ENCODE measurements around the gene TPT1. TPM values are rescaled to one million over a fixed set of nuclear protein-coding genes. Genes with fewer than 3 reads are reported as not detected.
"Not testable (repeated sequence)": the region's sequence is repeated elsewhere in the genome, so short reads cannot be mapped to it uniquely, and the experiment has no call there.

TPT1 gene
- total and polyA plus RNA-seq, 2 of the 13 experiments (the other 11 are each of a cell fraction or from before 2014, with no cell fraction given): 2,953 to 3,594 TPM

DNA sequence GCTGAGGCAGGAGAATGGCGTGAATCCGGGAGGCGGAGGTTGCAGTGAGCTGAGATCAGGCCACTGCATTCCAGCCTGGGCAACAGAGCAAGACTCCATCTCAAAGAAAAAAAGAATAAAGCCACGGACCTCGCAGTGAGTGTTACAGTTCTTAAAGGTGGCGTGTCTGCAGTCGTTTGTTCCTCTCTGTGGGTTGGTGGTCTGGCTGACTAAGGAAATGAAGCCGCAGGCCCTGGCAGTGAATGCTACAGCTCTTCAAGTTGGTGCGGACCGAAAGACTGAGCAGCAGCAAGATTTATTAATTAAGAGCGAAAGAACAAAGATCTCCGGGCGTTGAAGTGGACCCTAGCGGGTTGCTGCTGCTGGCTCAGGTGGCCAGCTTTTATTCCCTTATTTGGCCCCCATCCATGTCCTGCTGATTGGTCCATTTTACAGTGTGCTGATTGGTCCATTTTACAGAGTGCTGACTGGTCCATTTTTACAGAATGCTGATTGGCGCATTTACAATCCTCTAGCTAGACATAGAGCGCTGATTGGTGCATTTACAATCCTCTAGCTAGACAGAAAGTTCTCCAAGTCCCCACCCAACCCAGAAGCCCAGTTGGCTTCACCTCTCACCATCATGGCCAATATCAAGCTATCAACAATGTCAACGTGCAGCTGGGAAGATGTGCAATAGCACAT lies 46.1 kb upstream of the TPT1 start:
- ATAC-seq; H3K79me2 ChIP-seq (ENCODE audit: insufficient read depth, low read length); FAIRE-seq; H3K4me2 ChIP-seq (ENCODE audit: low read depth, low read length); H3K27ac ChIP-seq (ENCODE audit: extremely low read length, insufficient read depth, low read length); H3K27me3 ChIP-seq (ENCODE audit: control insufficient read depth in 1 of 2, insufficient read depth in 2 of 2, low read length in 2 of 2); DNase-seq (ENCODE audit: low spot score); H3K4me3 ChIP-seq (replicated peaks in 1 of 3; ENCODE audit: insufficient read depth in 1 of 3, low read depth in 2 of 3, low read length in 3 of 3); H3K9me3 ChIP-seq (ENCODE audit: low read length); in situ Hi-C loops (cut with HindIII; ENCODE audit: extremely low pct_ligation_motif_present, low pct_unique_long_range_greater_than_20kb); H2AFZ ChIP-seq (ENCODE audit: low read length); BruUV-seq (replicated peaks); intact Hi-C loops (cut with micrococcal nuclease; ENCODE audit: unreplicated experiment); CTCF ChIA-PET (ENCODE audit: low intra/inter-chr PET ratio, low total read pairs); H3K9ac ChIP-seq (ENCODE audit: insufficient read depth, low read depth, low read length); H4K20me1 ChIP-seq (ENCODE audit: insufficient read depth, low read length): not testable (repeated sequence)
- peak; percentile 56 to 77 for TF ChIP-seq MAFK (conservative IDR thresholded peaks at IDR 0.05 in 1 of 2, IDR thresholded peaks at IDR 0.05 in 1 of 2; ENCODE audit: low read length in 2 of 2)
- 0 out of 2 replicates have a peak, but pooled peaks have one; percentile 21 for TF ChIP-seq NFYB (CRISPR knock-in tag; IDR thresholded peaks at IDR 0.05)
- TF ChIP-seq MAFF (IDR thresholded peaks at IDR 0.05; ENCODE audit: low read depth, low read length): peak; percentile 72
- peaks cover 0 to 14% of the 10 kb centered on the region in 2 experiments; a peak in 1 of 5 replicates for H3K36me3 ChIP-seq (replicated peaks in 1 of 2; ENCODE audit: control insufficient read depth in 1 of 2, insufficient read depth in 2 of 2, low read length in 2 of 2)
- POLR2A ChIA-PET: interaction anchor here (2.6 kb wide), 1 partner anchor 46 kb away, joined by 6 read pairs; the partner anchor contains the start of gene TPT1
- H3K4me1 ChIP-seq (ENCODE audit: insufficient read depth, low read length): peaks cover 15% of the 10 kb centered on the region
- 91% methylated on average over 16 of the region's 17 CpGs for WGBS (ENCODE audit: low lambda C conversion rate)

GRCh38 chr13:45385907-45386553 lies 45.0 kb upstream of the TPT1 start:
- no peak overlapping the region for H3K4me2 ChIP-seq (ENCODE audit: low read depth, low read length)
- peak overlapping the region; percentile 62 for H3K27ac ChIP-seq (ENCODE audit: extremely low read length, insufficient read depth, low read length)
- no peak overlapping the region for H2AFZ ChIP-seq (ENCODE audit: low read length)
- H3K27me3 ChIP-seq (ENCODE audit: control insufficient read depth in 1 of 2, insufficient read depth in 2 of 2, low read length in 2 of 2): no peaks in the 10 kb centered on the region
- ATAC-seq (peak; percentile 53), DNase-seq (ENCODE audit: low spot score) (peak; percentile 32), FAIRE-seq (no peak)
- peaks cover 0 to 10% of the 10 kb centered on the region in 2 experiments; a peak in 1 of 5 replicates for H3K36me3 ChIP-seq (replicated peaks in 1 of 2; ENCODE audit: control insufficient read depth in 1 of 2, insufficient read depth in 2 of 2, low read length in 2 of 2)
- 81% methylated on average over 5 of the region's 5 CpGs for WGBS (ENCODE audit: low lambda C conversion rate)
- in situ Hi-C loops (cut with HindIII; ENCODE audit: extremely low pct_ligation_motif_present, low pct_unique_long_range_greater_than_20kb) (no loop called here), intact Hi-C loops (cut with micrococcal nuclease; ENCODE audit: unreplicated experiment) (no loop called here)
- ChIA-PET CTCF (ENCODE audit: low intra/inter-chr PET ratio, low total read pairs) (no interaction called here), POLR2A (interaction anchor here (2.6 kb wide), 1 partner anchor 45 kb away, joined by 6 read pairs; the partner anchor contains the start of gene TPT1)
- no peaks in the 10 kb centered on the region for H3K79me2 ChIP-seq (ENCODE audit: insufficient read depth, low read length)
- H3K4me1 ChIP-seq (ENCODE audit: insufficient read depth, low read length): peaks cover 15% of the 10 kb centered on the region
- H3K4me3 ChIP-seq (replicated peaks in 1 of 3; ENCODE audit: insufficient read depth in 1 of 3, low read depth in 2 of 3, low read length in 3 of 3): no peak overlapping the region
- BruUV-seq (replicated peaks): no TSS peak
- H3K9ac ChIP-seq (ENCODE audit: insufficient read depth, low read depth, low read length): no peak overlapping the region
- H4K20me1 ChIP-seq (ENCODE audit: insufficient read depth, low read length): no peaks in the 10 kb centered on the region
- no peaks in the 10 kb centered on the region for H3K9me3 ChIP-seq (ENCODE audit: low read length)
- TF ChIP-seq ZNF3 (CRISPR knock-in tag; IDR thresholded peaks at IDR 0.05): no peak
- TF ChIP-seq RNF2 (conservative IDR thresholded peaks at IDR 0.05; ENCODE audit: low read depth): no peak
- TF ChIP-seq HIVEP1 (CRISPR knock-in tag; IDR thresholded peaks at IDR 0.05): no peak
- TF ChIP-seq MAFK (conservative IDR thresholded peaks at IDR 0.05 in 1 of 2, IDR thresholded peaks at IDR 0.05 in 1 of 2; ENCODE audit: low read length in 2 of 2): no peak
- no peak for TF ChIP-seq THAP11 (CRISPR knock-in tag; IDR thresholded peaks at IDR 0.05)
- no peak for TF ChIP-seq CBX5 (CRISPR knock-in tag; IDR thresholded peaks at IDR 0.05; ENCODE audit: borderline replicate concordance)
- TF ChIP-seq ZNF558 (CRISPR knock-in tag; IDR thresholded peaks at IDR 0.05; ENCODE audit: borderline replicate concordance): no peak
- no peak for TF ChIP-seq ZNF891 (CRISPR knock-in tag; IDR thresholded peaks at IDR 0.05)
- TF ChIP-seq SIN3A (IDR thresholded peaks at IDR 0.05; ENCODE audit: borderline replicate concordance, low read depth, low read length): peak; percentile 32; the same call in 1 of the 2 replicates
- no peak for TF ChIP-seq KAT7 (CRISPR knock-in tag; IDR thresholded peaks at IDR 0.05; ENCODE audit: borderline replicate concordance)
- TF ChIP-seq, protein P1, sequence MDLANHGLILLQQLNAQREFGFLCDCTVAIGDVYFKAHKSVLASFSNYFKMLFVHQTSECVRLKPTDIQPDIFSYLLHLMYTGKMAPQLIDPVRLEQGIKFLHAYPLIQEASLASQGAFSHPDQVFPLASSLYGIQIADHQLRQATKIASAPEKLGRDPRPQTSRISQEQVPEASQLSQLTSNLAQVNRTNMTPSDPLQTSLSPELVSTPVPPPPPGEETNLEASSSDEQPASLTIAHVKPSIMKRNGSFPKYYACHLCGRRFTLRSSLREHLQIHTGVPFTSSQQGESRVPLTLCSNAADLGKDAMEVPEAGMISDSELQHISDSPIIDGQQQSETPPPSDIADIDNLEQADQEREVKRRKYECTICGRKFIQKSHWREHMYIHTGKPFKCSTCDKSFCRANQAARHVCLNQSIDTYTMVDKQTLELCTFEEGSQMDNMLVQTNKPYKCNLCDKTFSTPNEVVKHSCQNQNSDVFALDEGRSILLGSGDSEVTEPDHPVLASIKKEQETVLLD (CRISPR knock-in tag; IDR thresholded peaks at IDR 0.05; ENCODE audit: low read depth): no peak
- TF ChIP-seq MXD4 (CRISPR knock-in tag; IDR thresholded peaks at IDR 0.05): no peak
- no peak for TF ChIP-seq PTBP1 (IDR thresholded peaks at IDR 0.05; ENCODE audit: low read depth, low read length, poor library complexity, severe bottlenecking)
- TF ChIP-seq SP2 (CRISPR knock-in tag; IDR thresholded peaks at IDR 0.05): no peak
- TF ChIP-seq ZNF337 (CRISPR knock-in tag; IDR thresholded peaks at IDR 0.05; ENCODE audit: borderline replicate concordance, low read depth): no peak
- no peak for TF ChIP-seq SMC3 (IDR thresholded peaks at IDR 0.05; ENCODE audit: low read length)

Data from HepG2 (cell line).